CD4-positive, alpha-beta memory T cell (primary cell): Measurements from ENCODE around the gene SF3A1. TPM values are rescaled to one million over a fixed set of nuclear protein-coding genes. Genes with fewer than 3 reads are reported as not detected.

Experiments
- CTCF ChIA-PET: fragments of 350-600 bp; sonication (Branson Sonifier 250); formaldehyde crosslinking; loops from one replicate; lab custom pipeline; 2021; ENCODE audit warnings: inconsistent platforms; ENCODE audit not compliant: partially characterized antibody; lab: Charles Lee
- POLR2A ChIA-PET: fragments of 350-600 bp; sonication (Branson Sonifier 250); formaldehyde crosslinking; loops from one replicate; lab custom pipeline; 2021; ENCODE audit not compliant: partially characterized antibody; lab: Charles Lee
- DNase-seq, 5 donors: peaks; one replicate each; pipeline versions ENCODE4 v3.0.0 to v3.0.0-alpha.2; 2020 to 2022; ENCODE audit warnings: mixed read lengths in 1 of 5
- H3K27ac ChIP-seq: one replicate; pipeline ENCODE4 v1.7.0; 2013; ENCODE audit warnings: low read depth, low read length
- H3K27me3 ChIP-seq: 2 replicates; pipeline ENCODE4 v1.7.0; 2013; ENCODE audit warnings: mild to moderate bottlenecking, low read length, moderate library complexity; ENCODE audit not compliant: insufficient read depth
- H3K36me3 ChIP-seq: 2 replicates; pipeline ENCODE4 v1.7.0; 2013; ENCODE audit warnings: mild to moderate bottlenecking, low read length, moderate library complexity; ENCODE audit not compliant: insufficient read depth
- H3K4me1 ChIP-seq: 2 replicates; pipeline ENCODE4 v1.7.0; 2013; ENCODE audit warnings: mild to moderate bottlenecking, low read length, moderate library complexity; ENCODE audit not compliant: insufficient read depth
- H3K4me3 ChIP-seq, 2 donors: one replicate each; pipeline ENCODE4 v1.7.0; 2013; ENCODE audit warnings: low read length in 2 of 2, mild to moderate bottlenecking in 1 of 2
- H3K9me3 ChIP-seq, 2 donors: one replicate each; pipeline ENCODE4 v1.7.0; 2013; ENCODE audit warnings: low read length in 2 of 2, control low read depth in 1 of 2; ENCODE audit not compliant: control insufficient read depth in 1 of 2
- H3K27ac Mint-ChIP-seq, 7 donors: one replicate each; pipeline ENCODE4 v1.8.0; 2020 to 2021; ENCODE audit warnings: mixed read lengths in 7 of 7, mild to moderate bottlenecking in 6 of 7, inconsistent platforms in 3 of 7, moderate library complexity in 3 of 7
- H3K27me3 Mint-ChIP-seq, 2 donors: one replicate each; pipeline ENCODE4 v1.8.0; 2020 to 2021; ENCODE audit warnings: mixed read lengths in 2 of 2
- H3K36me3 Mint-ChIP-seq, 2 donors: one replicate each; pipeline ENCODE4 v1.8.0; 2020 to 2021; ENCODE audit warnings: mixed read lengths in 2 of 2, inconsistent platforms in 1 of 2, mild to moderate bottlenecking in 1 of 2
- H3K4me1 Mint-ChIP-seq, 4 donors: one replicate each; pipeline ENCODE4 v1.8.0; 2020 to 2021; ENCODE audit warnings: mixed read lengths in 4 of 4, mild to moderate bottlenecking in 1 of 4
- H3K4me3 Mint-ChIP-seq, 8 donors: one replicate each; pipeline ENCODE4 v1.8.0; 2020 to 2021; ENCODE audit warnings: mixed read lengths in 8 of 8, mild to moderate bottlenecking in 7 of 8, moderate library complexity in 6 of 8, inconsistent platforms in 3 of 8
- H3K9me3 Mint-ChIP-seq, 8 donors: one replicate each; pipeline ENCODE4 v1.8.0; 2020 to 2021; ENCODE audit warnings: mixed read lengths in 8 of 8, mild to moderate bottlenecking in 5 of 8, inconsistent platforms in 3 of 8, moderate library complexity in 1 of 8
- intact Hi-C: fragments of 100-400 bp; cut with micrococcal nuclease; formaldehyde crosslinking; loops from one replicate; pipeline ENCODE4 v1.15.1; 2023
- polyA plus RNA-seq, 2 donors: library from polyadenylated mRNA; unstranded; fragments of 300-500 nt; fragmentation: Illumina TruSeq; gene quantifications; one replicate each; pipeline ENCODE4 v1.2.3, GENCODE V29; 2021
- total RNA-seq, 2 experiments: library from RNA; stranded (reverse); gene quantifications; one replicate each; pipeline ENCODE4 v1.2.3, GENCODE V29; 2021

The SF3A1 gene
- total and polyA plus RNA-seq, 4 experiments from 2014 or later = 44.0 to 301 (median 217) TPM

GRCh38 chr22:30290342-30291057 is 66.2 kb downstream of the SF3A1 start:
- Histone ChIP-seq H3K4me1 (peaks cover 47% of the 10 kb centered on the region), H3K27me3 (no peaks in the 10 kb centered on the region), H3K27ac (peak overlapping the region; percentile 68), H3K9me3 (no peaks in the 10 kb centered on the region), H3K36me3 (peaks cover 36% of the 10 kb centered on the region), H3K4me3 (peak overlapping the region; percentile 47 to 66)
- POLR2A ChIA-PET = interaction anchor here (0.7 to 15.0 kb wide), 24 partner anchors 8 to 186 kb away, joined by 3 to 333 read pairs (median 6); partner anchors contain the start of genes CCDC157, OSM, RNF215 and SEC14L2
- Mint-ChIP-seq H3K27me3 (no peaks in the 10 kb centered on the region), H3K27ac (peak overlapping the region; percentile 88 to 96 (median 94)), H3K9me3 (no peaks in the 10 kb centered on the region), H3K36me3 (peaks cover 14 to 38% of the 10 kb centered on the region in 2 donors), H3K4me1 (peaks cover 22 to 53% (median 31%) of the 10 kb centered on the region in 4 donors), H3K4me3 (peak overlapping the region; percentile 88 to 94 (median 92))
- intact Hi-C loops = no loop called here
- CTCF ChIA-PET = interaction anchor here (1.0 to 9.2 kb wide), 9 partner anchors 8 to 178 kb away, joined by 4 to 392 read pairs (median 38); partner anchors contain the start of genes CCDC157, RNF215, SF3A1 and TBC1D10A
- DNase-seq = peak in 1 of 5 donors; percentile 37

GRCh38 chr22:30289980-30290313 is 66.7 kb downstream of the SF3A1 start:
- peaks cover 18 to 36% of the 10 kb centered on the region in 2 donors for H3K36me3 Mint-ChIP-seq
- peaks cover 22 to 51% (median 30%) of the 10 kb centered on the region in 4 donors for H3K4me1 Mint-ChIP-seq
- Histone ChIP-seq H3K9me3 (no peaks in the 10 kb centered on the region), H3K27me3 (no peaks in the 10 kb centered on the region), H3K4me1 (peaks cover 41% of the 10 kb centered on the region), H3K27ac (peak overlapping the region; percentile 68), H3K36me3 (peaks cover 30% of the 10 kb centered on the region), H3K4me3 (peak overlapping the region; percentile 47 to 66)
- H3K4me3 Mint-ChIP-seq = peak overlapping the region; percentile 88 to 94 (median 92)
- DNase-seq = no peak
- intact Hi-C loops = loop anchor here (1.0 to 2.0 kb wide), 5 partner anchors 16 to 195 kb away; partner anchors contain the start of genes SF3A1 and TBC1D10A
- no peaks in the 10 kb centered on the region for H3K9me3 Mint-ChIP-seq
- no peaks in the 10 kb centered on the region for H3K27me3 Mint-ChIP-seq
- H3K27ac Mint-ChIP-seq = peak overlapping the region; percentile 88 to 96 (median 94)
- POLR2A ChIA-PET = interaction anchor here (0.7 to 15.0 kb wide), 22 partner anchors 8 to 186 kb away, joined by 3 to 333 read pairs (median 10); partner anchors contain the start of genes CCDC157, MTFP1, OSM and RNF215
- CTCF ChIA-PET = interaction anchor here (1.0 to 11.1 kb wide), 10 partner anchors 8 to 185 kb away, joined by 4 to 392 read pairs (median 40); partner anchors contain the start of genes CCDC157, RNF215, SF3A1 and TBC1D10A

- Mint-ChIP-seq H3K36me3 (peaks cover 23 to 34% of the 10 kb centered on the region in 2 donors), H3K9me3 (no peaks in the 10 kb centered on the region), H3K4me3 (peak within 1 kb of the TSS; percentile 88 to 94 (median 92)), H3K27ac (peak within 1 kb of the TSS; percentile 91 to 96 (median 94)), H3K4me1 (peaks cover 22 to 52% (median 30%) of the 10 kb centered on the region in 4 donors), H3K27me3 (no peaks in the 10 kb centered on the region)
- POLR2A ChIA-PET = interaction anchor here (0.7 to 15.0 kb wide), 27 partner anchors 9 to 1001 kb away, joined by 3 to 333 read pairs (median 6); partner anchors contain the start of genes CCDC157, MTFP1, OSM and RNF215
- H3K4me3 ChIP-seq = peak within 1 kb of the TSS; percentile 47 to 66
- peaks cover 41% of the 10 kb centered on the region for H3K4me1 ChIP-seq
- peaks cover 24% of the 10 kb centered on the region for H3K36me3 ChIP-seq
- H3K9me3 ChIP-seq = no peaks in the 10 kb centered on the region
- H3K27me3 ChIP-seq = no peaks in the 10 kb centered on the region
- peak within 1 kb of the TSS; percentile 68 for H3K27ac ChIP-seq
- DNase-seq = peak; percentile 82 to 89 (median 83)
- CTCF ChIA-PET = interaction anchor here (1.0 to 11.1 kb wide), 21 partner anchors 9 to 195 kb away, joined by 4 to 392 read pairs (median 12); partner anchors contain the start of genes CCDC157, RNF215, SEC14L2 and SF3A1
- intact Hi-C loops = loop anchor here (1.0 to 2.0 kb wide), 5 partner anchors 17 to 195 kb away; partner anchors contain the start of genes SF3A1 and TBC1D10A
Observed at GRCh38 chr22:30289141-30289979, 67.3 kb downstream of the SF3A1 start, which contains the start of gene CASTOR1. TSS of gene CASTOR1 (minus strand) at chr22:30289505. CDS start at chr22:30289497, 8 bp downstream.

- H3K27ac Mint-ChIP-seq = peak overlapping the region; percentile 80 to 95 (median 91)
- peaks cover 21 to 48% (median 30%) of the 10 kb centered on the region in 4 donors for H3K4me1 Mint-ChIP-seq
- intact Hi-C loops = loop anchor here (1.0 to 2.0 kb wide), 5 partner anchors 18 to 196 kb away; partner anchors contain the start of genes SF3A1 and TBC1D10A
- peaks cover 16 to 26% of the 10 kb centered on the region in 2 donors for H3K36me3 Mint-ChIP-seq
- H3K4me3 Mint-ChIP-seq = peak overlapping the region; percentile 80 to 94 (median 90)
- CTCF ChIA-PET = interaction anchor here (0.6 to 11.1 kb wide), 38 partner anchors 7 to 871 kb away, joined by 3 to 392 read pairs (median 7); partner anchors contain the start of genes CCDC157, RNF215, SEC14L2 and SF3A1
- no peaks in the 10 kb centered on the region for H3K9me3 Mint-ChIP-seq
- peak in 1 of 5 donors; percentile 37 for DNase-seq
- Histone ChIP-seq H3K36me3 (peaks cover 16% of the 10 kb centered on the region), H3K27ac (peak overlapping the region; percentile 68), H3K4me3 (peak overlapping the region; percentile 47 to 66), H3K4me1 (peaks cover 41% of the 10 kb centered on the region), H3K27me3 (no peaks in the 10 kb centered on the region), H3K9me3 (no peaks in the 10 kb centered on the region)
- H3K27me3 Mint-ChIP-seq = no peaks in the 10 kb centered on the region
- POLR2A ChIA-PET = interaction anchor here (0.5 to 15.0 kb wide), 30 partner anchors 10 to 1002 kb away, joined by 3 to 333 read pairs (median 6); partner anchors contain the start of genes CCDC157, MTFP1, OSM and RNF215
Observed at GRCh38 chr22:30288419-30289140, 68.1 kb downstream of the SF3A1 start.

- Histone ChIP-seq H3K9me3 (no peaks in the 10 kb centered on the region), H3K36me3 (peaks cover 9% of the 10 kb centered on the region), H3K27ac (peak overlapping the region; percentile 68), H3K4me1 (peaks cover 49% of the 10 kb centered on the region), H3K4me3 (no peak overlapping the region), H3K27me3 (no peaks in the 10 kb centered on the region)
- ChIA-PET POLR2A (interaction anchor here (0.5 to 15.0 kb wide), 21 partner anchors 10 to 1003 kb away, joined by 3 to 333 read pairs (median 9); partner anchors contain the start of genes CCDC157, MTFP1, OSM and RNF215), CTCF (interaction anchor here (0.6 to 11.1 kb wide), 40 partner anchors 8 to 200 kb away, joined by 3 to 392 read pairs (median 6); partner anchors contain the start of genes CCDC157, RNF215, SEC14L2 and SF3A1)
- Mint-ChIP-seq H3K9me3 (no peaks in the 10 kb centered on the region), H3K4me1 (peaks cover 21 to 53% (median 34%) of the 10 kb centered on the region in 4 donors), H3K36me3 (peaks cover 10 to 19% of the 10 kb centered on the region in 2 donors), H3K4me3 (peak overlapping the region; percentile 80 to 94 (median 90)), H3K27me3 (no peaks in the 10 kb centered on the region), H3K27ac (peak overlapping the region; percentile 80 to 95 (median 91))
- intact Hi-C loops = loop anchor here (1.0 to 2.0 kb wide), 3 partner anchors 25 to 197 kb away; no protein-coding TSS in a partner anchor
- peak; percentile 86 to 89 (median 87) for DNase-seq
Observed at GRCh38 chr22:30287648-30288418, 68.9 kb downstream of the SF3A1 start.
